ENCODE measurements around the gene CMC2. TPM values are rescaled to one million over a fixed set of nuclear protein-coding genes. Genes with fewer than 3 reads are reported as not detected.

The CMC2 gene
- total RNA-seq, 1 donor from 2014 or later: 141 TPM

GRCh38 chr16:80958284-80958683 is 48.4 kb downstream of the CMC2 start:
- no peak overlapping the region for H3K4me3 Mint-ChIP-seq
- H3K27ac Mint-ChIP-seq: no peak overlapping the region
- peaks cover 58% of the 10 kb centered on the region for H3K9me3 Mint-ChIP-seq
- no peak for DNase-seq (ENCODE audit: low spot score)
- H3K4me1 Mint-ChIP-seq (ENCODE audit: low read depth): no peaks in the 10 kb centered on the region
- peaks cover 1% of the 10 kb centered on the region for H3K27me3 Mint-ChIP-seq (ENCODE audit: insufficient read depth)
- peaks cover 7% of the 10 kb centered on the region for H3K36me3 Mint-ChIP-seq (ENCODE audit: low read depth)
- intact Hi-C loops (cut with micrococcal nuclease): no loop called here

GRCh38 chr16:80954985-80955384 is 51.7 kb downstream of the CMC2 start:
- intact Hi-C loops (cut with micrococcal nuclease): no loop called here
- H3K27ac Mint-ChIP-seq: no peak overlapping the region
- H3K4me1 Mint-ChIP-seq (ENCODE audit: low read depth): no peaks in the 10 kb centered on the region
- DNase-seq (ENCODE audit: low spot score): no peak
- H3K9me3 Mint-ChIP-seq: peaks cover 43% of the 10 kb centered on the region
- H3K27me3 Mint-ChIP-seq (ENCODE audit: insufficient read depth): peaks cover 1% of the 10 kb centered on the region
- no peak overlapping the region for H3K4me3 Mint-ChIP-seq
- H3K36me3 Mint-ChIP-seq (ENCODE audit: low read depth): peaks cover 5% of the 10 kb centered on the region

GRCh38 chr16:80948886-80949493 is 57.7 kb downstream of the CMC2 start:
- Mint-ChIP-seq H3K27me3 (ENCODE audit: insufficient read depth) (peaks cover 6% of the 10 kb centered on the region), H3K36me3 (ENCODE audit: low read depth) (no peaks in the 10 kb centered on the region), H3K4me3 (no peak overlapping the region), H3K27ac (no peak overlapping the region), H3K4me1 (ENCODE audit: low read depth) (peaks cover 18% of the 10 kb centered on the region), H3K9me3 (no peaks in the 10 kb centered on the region)
- intact Hi-C loops (cut with micrococcal nuclease): loop anchor here (1.0 to 5.0 kb wide), 5 partner anchors 24 to 422 kb away; partner anchors contain the start of gene CDYL2
- peak; percentile 17 for DNase-seq (ENCODE audit: low spot score)

- H3K27ac Mint-ChIP-seq: peak overlapping the region; percentile 75
- H3K36me3 Mint-ChIP-seq (ENCODE audit: low read depth): no peaks in the 10 kb centered on the region
- peaks cover 18% of the 10 kb centered on the region for H3K4me1 Mint-ChIP-seq (ENCODE audit: low read depth)
- H3K4me3 Mint-ChIP-seq: no peak overlapping the region
- H3K27me3 Mint-ChIP-seq (ENCODE audit: insufficient read depth): peaks cover 7% of the 10 kb centered on the region
- no peaks in the 10 kb centered on the region for H3K9me3 Mint-ChIP-seq
- intact Hi-C loops (cut with micrococcal nuclease): loop anchor here (1.0 to 5.0 kb wide), 5 partner anchors 23 to 421 kb away; partner anchors contain the start of gene CDYL2
- DNase-seq (ENCODE audit: low spot score): no peak
Measured at GRCh38 chr16:80947708-80948625, 58.7 kb downstream of the CMC2 start.

GRCh38 chr16:80947239-80947638 is 59.4 kb downstream of the CMC2 start:
- intact Hi-C loops (cut with micrococcal nuclease): loop anchor here (5.0 kb wide), 3 partner anchors 145 to 420 kb away; partner anchors contain the start of gene CDYL2

GRCh38 chr16:80946481-80946880 is 60.2 kb downstream of the CMC2 start:
- intact Hi-C loops (cut with micrococcal nuclease): loop anchor here (5.0 kb wide), 3 partner anchors 144 to 419 kb away; partner anchors contain the start of gene CDYL2
- Mint-ChIP-seq H3K27ac (no peak overlapping the region), H3K4me1 (ENCODE audit: low read depth) (peaks cover 18% of the 10 kb centered on the region), H3K36me3 (ENCODE audit: low read depth) (no peaks in the 10 kb centered on the region), H3K4me3 (no peak overlapping the region), H3K9me3 (no peaks in the 10 kb centered on the region), H3K27me3 (ENCODE audit: insufficient read depth) (peaks cover 9% of the 10 kb centered on the region)
- no peak for DNase-seq (ENCODE audit: low spot score)

More at GRCh38 chr16:80947239-80947638, 59.4 kb downstream of the CMC2 start:
- DNase-seq (ENCODE audit: low spot score): no peak
- Mint-ChIP-seq H3K4me1 (ENCODE audit: low read depth) (peaks cover 18% of the 10 kb centered on the region), H3K27ac (peak overlapping the region; percentile 75), H3K27me3 (ENCODE audit: insufficient read depth) (peaks cover 9% of the 10 kb centered on the region), H3K36me3 (ENCODE audit: low read depth) (no peaks in the 10 kb centered on the region), H3K9me3 (no peaks in the 10 kb centered on the region), H3K4me3 (no peak overlapping the region)

GRCh38 chr16:80940069-80940856 is 66.4 kb downstream of the CMC2 start:
- no peaks in the 10 kb centered on the region for H3K4me1 Mint-ChIP-seq (ENCODE audit: low read depth)
- H3K4me3 Mint-ChIP-seq: no peak overlapping the region
- no peaks in the 10 kb centered on the region for H3K36me3 Mint-ChIP-seq (ENCODE audit: low read depth)
- no peak overlapping the region for H3K27ac Mint-ChIP-seq
- H3K27me3 Mint-ChIP-seq (ENCODE audit: insufficient read depth): peaks cover 7% of the 10 kb centered on the region
- H3K9me3 Mint-ChIP-seq: no peaks in the 10 kb centered on the region
- no peak for DNase-seq (ENCODE audit: low spot score)
- intact Hi-C loops (cut with micrococcal nuclease): no loop called here

- no peak for DNase-seq (ENCODE audit: low spot score)
Measured at GRCh38 chr16:80938879-80939260, 67.8 kb downstream of the CMC2 start.

GRCh38 chr16:80938004-80938878 is 68.4 kb downstream of the CMC2 start:
- DNase-seq (ENCODE audit: low spot score): no peak
- Mint-ChIP-seq H3K36me3 (ENCODE audit: low read depth) (no peaks in the 10 kb centered on the region), H3K4me1 (ENCODE audit: low read depth) (no peaks in the 10 kb centered on the region), H3K9me3 (no peaks in the 10 kb centered on the region), H3K27ac (no peak overlapping the region), H3K27me3 (ENCODE audit: insufficient read depth) (peaks cover 24% of the 10 kb centered on the region), H3K4me3 (no peak overlapping the region)
- intact Hi-C loops (cut with micrococcal nuclease): no loop called here

More at GRCh38 chr16:80938879-80939260, 67.8 kb downstream of the CMC2 start:
- intact Hi-C loops (cut with micrococcal nuclease): no loop called here
- Mint-ChIP-seq H3K9me3 (no peaks in the 10 kb centered on the region), H3K4me3 (no peak overlapping the region), H3K27ac (no peak overlapping the region), H3K36me3 (ENCODE audit: low read depth) (no peaks in the 10 kb centered on the region), H3K4me1 (ENCODE audit: low read depth) (no peaks in the 10 kb centered on the region), H3K27me3 (ENCODE audit: insufficient read depth) (peaks cover 18% of the 10 kb centered on the region)

GRCh38 chr16:80936410-80936809 is 70.3 kb downstream of the CMC2 start:
- H3K4me1 Mint-ChIP-seq (ENCODE audit: low read depth): peaks cover 9% of the 10 kb centered on the region
- peaks cover 33% of the 10 kb centered on the region for H3K27me3 Mint-ChIP-seq (ENCODE audit: insufficient read depth)
- no peak overlapping the region for H3K27ac Mint-ChIP-seq
- intact Hi-C loops (cut with micrococcal nuclease): no loop called here
- H3K4me3 Mint-ChIP-seq: no peak overlapping the region
- DNase-seq (ENCODE audit: low spot score): no peak
- H3K9me3 Mint-ChIP-seq: no peaks in the 10 kb centered on the region
- H3K36me3 Mint-ChIP-seq (ENCODE audit: low read depth): peaks cover 2% of the 10 kb centered on the region

- no peak overlapping the region for H3K27ac Mint-ChIP-seq
- no peak for DNase-seq (ENCODE audit: low spot score)
Measured at GRCh38 chr16:80935691-80936090, 71.0 kb downstream of the CMC2 start.

GRCh38 chr16:80932708-80933095 is 74.0 kb downstream of the CMC2 start:
- intact Hi-C loops (cut with micrococcal nuclease): no loop called here
- Mint-ChIP-seq H3K27ac (no peak overlapping the region), H3K4me3 (peak overlapping the region; percentile 30), H3K9me3 (no peaks in the 10 kb centered on the region), H3K27me3 (ENCODE audit: insufficient read depth) (peaks cover 46% of the 10 kb centered on the region), H3K4me1 (ENCODE audit: low read depth) (peaks cover 9% of the 10 kb centered on the region), H3K36me3 (ENCODE audit: low read depth) (peaks cover 2% of the 10 kb centered on the region)
- no peak for DNase-seq (ENCODE audit: low spot score)

More at GRCh38 chr16:80935691-80936090, 71.0 kb downstream of the CMC2 start:
- peaks cover 2% of the 10 kb centered on the region for H3K36me3 Mint-ChIP-seq (ENCODE audit: low read depth)
- intact Hi-C loops (cut with micrococcal nuclease): no loop called here
- peaks cover 9% of the 10 kb centered on the region for H3K4me1 Mint-ChIP-seq (ENCODE audit: low read depth)
- no peaks in the 10 kb centered on the region for H3K9me3 Mint-ChIP-seq
- no peak overlapping the region for H3K4me3 Mint-ChIP-seq
- H3K27me3 Mint-ChIP-seq (ENCODE audit: insufficient read depth): peaks cover 38% of the 10 kb centered on the region

Data from activated T-helper 1 cell treated with anti-CD3 and anti-CD28 coated beads, Interleukin-12 subunit alpha, Interleukin-12 subunit beta, Interleukin-2, Interleukin-4 antibody, amounts not matched to agents 30 ng/mL and 10 ng/mL and 1 ng/mL, durations not matched to agents 14 hours and 24 hours and 36 hours (primary cell).